NCI-H524 (cell line): ENCODE data around the gene TSPAN18.

Experiments
- DNase-seq, 2 experiments: peaks; one replicate each; lab custom pipeline; 2025; lab: John Stamatoyannopoulos, UW

Gene TSPAN18

DNA sequence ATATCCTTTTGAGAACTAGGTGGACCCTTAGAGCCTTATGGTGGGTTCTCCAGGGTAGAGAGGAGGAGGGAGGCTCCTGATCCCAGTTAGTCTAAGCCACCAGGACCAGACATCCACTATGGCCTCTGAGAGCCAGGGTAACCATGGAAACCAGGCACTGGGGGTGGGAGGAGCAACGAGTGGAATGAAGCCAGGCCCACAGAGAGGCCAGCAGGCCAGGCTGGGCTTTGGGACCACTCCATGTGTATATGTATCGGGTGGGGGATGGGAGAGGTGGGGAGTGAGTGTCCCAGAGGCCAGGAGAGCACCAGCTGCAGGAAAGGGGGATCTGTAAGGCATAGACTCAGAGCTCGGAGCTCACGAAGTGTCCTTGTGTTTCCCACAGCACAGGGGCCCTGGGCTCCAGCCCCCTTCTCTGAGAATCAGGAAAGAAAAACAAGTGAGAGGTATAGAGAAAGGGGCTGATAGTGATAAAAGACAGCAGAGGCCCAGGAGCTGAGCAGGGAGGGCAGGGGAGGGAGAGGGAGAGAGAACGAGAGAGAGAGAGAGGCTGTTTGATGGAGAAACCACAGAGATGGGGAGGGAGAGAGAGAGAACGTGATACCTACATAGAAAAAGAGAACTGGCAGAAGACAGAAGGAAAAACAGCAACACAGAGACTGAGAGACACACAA, 15.5 kb upstream of the TSPAN18 start:
- peak; percentile 78 to 92 for DNase-seq

DNA sequence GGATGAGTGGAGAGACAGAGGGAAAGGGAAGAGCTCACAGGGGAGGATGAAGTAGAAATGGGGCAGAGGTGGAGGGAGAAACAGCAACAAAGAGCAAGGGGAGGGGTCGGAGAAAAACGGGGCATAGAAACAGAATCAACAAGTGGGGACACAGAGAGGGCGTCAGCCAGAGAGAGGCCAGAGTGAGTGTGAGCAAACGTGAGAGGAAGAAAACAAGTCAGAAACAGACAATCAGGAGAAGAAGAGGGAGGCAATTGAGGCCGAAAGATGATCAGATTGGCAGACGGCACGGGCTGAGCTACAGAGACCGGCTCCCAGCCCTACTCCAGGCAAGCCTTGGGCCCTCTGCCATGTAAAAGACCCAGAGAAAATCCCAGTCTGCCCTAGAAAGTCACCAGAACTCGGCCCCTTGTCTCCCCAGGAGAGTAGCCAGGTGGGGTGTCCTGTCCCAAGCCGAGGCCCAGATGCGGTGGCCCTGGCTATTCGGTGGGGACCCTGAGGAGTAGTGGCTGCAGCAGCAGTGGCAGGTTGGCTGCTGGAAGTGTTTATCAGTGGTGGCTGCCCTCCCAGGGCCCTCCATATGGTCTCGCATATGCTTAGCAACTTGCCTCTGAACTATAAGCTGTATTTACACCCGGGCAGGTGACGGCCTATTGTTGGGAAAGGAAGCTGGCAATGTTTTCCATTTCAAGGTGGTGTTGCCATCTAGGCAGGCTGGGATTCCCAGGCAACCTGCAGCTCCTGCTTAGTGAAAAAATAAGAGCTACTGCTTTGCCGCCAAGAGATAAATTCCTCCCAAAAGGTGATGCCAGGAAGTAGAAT, 14.8 kb upstream of the TSPAN18 start:
- peak; percentile 92 to 95 for DNase-seq

DNA sequence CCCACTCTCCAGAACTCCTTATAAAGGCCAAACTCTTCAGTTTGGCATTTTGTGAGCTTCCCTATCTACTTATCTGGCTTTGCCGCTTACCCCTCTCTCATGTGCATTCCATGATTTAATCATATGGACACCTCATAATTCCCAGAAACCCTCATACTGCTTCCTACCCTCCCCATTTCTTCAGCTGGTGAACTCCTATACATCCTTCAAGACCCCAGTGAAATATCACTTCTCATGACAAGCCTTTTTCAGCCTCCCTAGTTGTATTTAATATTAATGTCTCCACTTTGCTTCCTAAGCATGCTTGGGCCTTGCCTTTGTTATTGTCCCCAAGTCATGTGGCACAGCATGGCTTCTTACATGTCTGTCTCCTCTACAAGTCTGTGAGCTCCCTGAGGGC, 13.7 kb upstream of the TSPAN18 start:
- no peak for DNase-seq

DNA sequence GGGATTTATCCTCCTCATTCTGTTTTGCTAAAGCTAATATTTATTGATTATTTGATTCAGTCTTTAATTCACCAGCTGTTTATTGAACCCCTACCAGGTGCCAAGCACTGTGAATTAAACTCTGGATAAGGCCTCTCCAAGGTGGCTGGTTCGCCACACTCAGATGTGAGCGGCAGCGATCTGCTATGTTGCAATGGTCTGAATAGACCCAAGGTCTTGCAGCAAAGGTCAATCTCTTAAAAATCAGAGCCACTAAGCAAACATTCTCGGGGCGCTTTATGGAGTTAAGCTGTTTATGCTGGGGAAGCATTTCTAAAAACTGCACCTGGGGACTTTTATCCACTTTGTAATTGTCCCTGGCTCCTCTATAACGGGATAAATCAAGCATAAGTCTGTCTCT, 10.5 kb upstream of the TSPAN18 start:
- DNase-seq: no peak

DNA sequence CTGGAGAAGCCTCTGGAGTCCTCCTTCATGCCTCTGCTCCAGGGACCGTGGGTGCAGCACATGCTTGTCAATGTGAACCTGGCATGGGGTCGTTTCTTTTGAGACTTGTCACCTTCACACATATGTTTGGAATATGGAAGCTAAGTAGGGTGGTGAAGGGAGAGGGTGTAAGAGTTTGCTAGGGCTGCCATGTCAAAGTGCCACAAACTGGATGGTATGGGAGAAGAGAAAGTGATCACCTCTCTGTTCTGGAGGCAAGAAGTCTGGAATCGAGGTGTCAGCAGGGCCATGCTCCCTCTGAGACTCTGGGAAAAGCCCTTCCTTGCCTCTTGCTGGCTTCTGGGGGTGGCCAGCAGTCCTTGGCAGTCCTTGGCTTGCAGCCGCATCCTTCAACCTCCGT, 8.7 kb upstream of the TSPAN18 start:
- DNase-seq: no peak

DNA sequence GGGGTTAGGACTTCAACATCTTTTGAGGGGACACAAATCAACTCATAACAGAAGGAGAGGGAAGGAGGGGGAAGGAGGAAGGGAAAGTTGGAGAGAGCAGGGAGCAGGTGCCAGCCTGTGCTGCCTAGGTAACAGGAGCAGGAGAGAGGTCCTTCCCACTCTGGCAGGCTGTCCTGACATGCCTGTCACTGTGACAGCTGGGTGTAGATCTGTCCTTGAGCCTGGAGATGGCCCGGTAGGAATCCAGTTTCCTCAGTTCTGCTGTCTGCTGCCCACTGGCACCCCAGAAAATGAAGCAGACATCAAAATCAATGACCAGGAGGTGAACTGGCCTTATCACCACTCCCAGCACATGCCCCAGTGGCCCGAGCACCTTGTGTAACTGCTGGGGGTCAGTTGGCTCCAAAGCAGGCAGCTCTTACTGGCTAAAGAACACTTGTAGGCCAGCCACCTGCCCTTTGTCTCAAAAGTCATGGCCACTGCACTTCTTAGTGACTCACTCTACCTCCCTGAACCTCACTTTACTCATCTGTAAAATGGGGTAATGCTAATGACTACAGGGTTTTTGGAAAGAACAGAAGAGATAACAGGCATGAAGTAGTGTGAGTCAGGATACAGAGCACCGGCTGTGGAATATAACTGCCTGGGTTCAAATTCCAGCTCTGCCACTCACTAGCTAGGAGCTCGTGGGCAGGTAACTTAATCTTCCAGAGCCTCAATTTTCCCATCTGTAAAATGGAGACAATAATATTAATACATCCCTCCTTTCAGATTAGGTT, 8.0 kb upstream of the TSPAN18 start:
- DNase-seq: peak; percentile 28 to 81

DNA sequence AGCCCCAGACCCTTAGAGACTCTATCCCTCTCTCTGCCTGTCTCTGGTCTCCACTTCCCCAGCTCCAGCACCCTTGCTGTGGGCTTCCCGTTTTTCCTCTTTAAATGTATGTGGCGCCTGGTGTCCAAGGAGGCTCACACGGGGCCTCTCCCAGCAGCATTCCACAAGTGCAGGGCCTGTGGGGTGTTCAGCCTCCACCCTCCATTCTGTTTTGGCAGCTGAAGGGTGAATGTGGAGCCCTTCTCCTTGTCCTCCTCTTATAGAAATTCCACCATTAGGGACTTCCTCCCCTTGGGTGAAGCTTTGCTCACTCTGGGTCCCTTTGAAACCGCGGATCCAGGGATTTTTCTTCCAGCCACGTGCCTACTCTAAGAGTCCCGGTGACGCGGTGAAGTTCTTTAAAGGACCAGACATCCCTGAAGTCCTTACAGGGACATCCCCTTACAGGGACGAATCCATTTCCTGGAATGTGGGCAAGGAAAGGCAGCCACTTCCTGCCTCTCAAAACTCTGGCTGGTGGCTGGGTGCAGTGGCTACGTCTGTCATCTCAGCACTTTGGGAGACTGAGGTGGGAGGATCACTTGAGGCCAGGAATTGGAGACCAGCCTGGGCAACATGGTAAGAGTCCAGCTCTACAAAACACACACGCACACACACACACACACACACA, 1.6 kb upstream of the TSPAN18 start:
- DNase-seq: no peak

DNA sequence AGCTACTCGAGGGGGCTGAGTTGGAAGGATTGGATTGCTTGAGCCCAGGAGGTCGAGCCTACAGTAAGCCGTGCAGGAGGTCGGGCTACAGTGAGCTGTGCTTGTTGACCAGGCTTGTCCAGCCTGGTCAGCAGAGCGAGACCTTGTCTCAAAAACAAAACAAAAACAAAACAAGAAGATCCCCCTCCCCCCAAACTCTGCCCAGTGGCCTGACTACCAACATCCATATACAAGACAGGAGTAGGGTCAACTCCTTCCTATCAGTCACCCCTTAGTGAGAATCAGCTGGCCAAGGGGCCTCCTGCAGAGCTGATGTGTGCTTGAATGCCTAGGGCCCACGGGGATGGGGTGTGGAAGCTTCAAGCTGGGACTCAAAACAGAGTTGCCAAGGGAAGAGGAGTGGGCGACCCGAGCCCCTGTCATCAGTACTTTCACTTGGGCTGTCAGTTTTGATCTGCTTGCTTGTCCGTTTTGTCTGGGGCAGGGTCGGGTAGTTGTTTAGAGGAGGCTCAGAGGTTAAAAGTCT, 942 bp upstream of the TSPAN18 start:
- DNase-seq: no peak

DNA sequence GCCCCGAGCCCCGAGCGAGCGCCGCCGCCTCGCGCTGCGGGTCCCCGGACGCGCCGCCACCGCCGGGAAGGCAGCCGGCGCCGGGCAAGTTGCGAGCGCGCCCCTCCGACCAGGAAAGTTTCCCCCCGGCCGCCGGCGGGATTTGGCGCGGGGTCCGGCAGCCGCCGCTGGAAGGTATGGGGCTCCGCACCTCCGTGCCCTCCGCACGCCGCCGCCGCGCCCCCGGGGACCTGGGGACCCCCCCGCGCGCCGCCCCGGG, 281 bp downstream of the TSPAN18 start:
- no peak for DNase-seq

DNA sequence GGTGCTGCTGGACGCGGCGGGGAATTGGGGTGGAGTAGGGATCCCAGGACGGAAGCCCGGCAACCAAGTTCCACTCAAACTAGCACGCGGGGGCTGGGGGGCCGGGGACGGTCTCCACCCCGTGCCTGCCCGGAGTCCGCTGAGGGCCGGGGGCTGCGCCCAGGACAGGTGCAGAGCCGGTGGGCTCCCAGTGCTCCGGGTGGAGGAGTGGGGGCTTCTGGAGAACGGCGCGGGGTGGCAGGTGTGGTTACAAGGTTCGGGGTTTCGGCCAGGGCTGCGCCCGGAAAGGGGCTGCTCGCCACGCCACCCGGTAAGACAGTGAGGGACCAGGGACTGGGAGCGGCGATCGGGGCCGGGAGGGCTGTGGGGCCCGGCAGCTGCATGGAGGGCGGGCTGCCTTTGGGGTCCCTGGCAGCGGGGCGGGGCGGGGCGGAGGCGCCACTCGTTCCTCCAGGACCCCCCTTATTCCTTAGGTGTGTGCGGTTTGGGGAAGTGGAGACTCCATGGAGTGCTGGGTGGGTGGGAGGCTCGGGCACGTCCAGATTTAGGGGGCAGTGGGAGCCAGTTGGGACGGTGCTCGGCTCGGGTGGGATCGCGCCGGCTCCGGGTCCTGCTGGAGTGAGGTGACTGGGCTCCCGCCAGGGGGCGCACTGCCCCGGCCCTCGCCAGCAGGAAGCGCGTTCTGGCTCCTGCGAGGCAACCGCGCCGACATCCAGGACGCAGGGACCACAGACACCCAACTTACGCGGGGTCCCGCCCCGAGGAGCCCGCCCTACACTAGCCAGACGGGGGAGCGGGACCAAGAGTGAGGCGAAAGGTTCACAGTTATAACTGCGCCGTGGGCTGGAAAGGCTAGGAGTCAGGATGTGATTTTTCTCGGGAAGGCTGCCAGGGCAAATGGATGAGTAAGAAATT, 868 bp downstream of the TSPAN18 start:
- DNase-seq: peak; percentile 61 to 87

DNA sequence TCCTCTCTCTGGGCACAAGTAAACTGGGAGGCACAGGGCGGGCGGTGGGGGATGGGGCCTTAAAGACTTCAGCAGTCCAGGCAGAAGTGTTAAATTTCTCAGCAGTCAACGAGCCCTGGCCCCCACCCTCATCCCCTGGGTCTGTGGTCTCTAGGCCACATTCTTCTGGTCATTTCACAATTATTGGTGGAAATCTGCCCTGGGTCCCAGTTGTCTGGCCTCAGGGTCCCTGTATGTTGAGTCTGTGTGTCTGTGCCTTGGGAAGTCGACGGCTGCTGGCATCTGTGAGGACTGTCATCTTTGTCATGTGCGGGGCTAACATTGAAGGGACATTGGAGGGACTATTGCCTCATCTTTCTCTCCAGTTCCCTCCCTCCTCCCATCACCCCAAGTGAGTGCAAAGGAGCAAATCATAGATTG, 1.7 kb downstream of the TSPAN18 start:
- DNase-seq: peak in 1 of 2 experiments; percentile 17

DNA sequence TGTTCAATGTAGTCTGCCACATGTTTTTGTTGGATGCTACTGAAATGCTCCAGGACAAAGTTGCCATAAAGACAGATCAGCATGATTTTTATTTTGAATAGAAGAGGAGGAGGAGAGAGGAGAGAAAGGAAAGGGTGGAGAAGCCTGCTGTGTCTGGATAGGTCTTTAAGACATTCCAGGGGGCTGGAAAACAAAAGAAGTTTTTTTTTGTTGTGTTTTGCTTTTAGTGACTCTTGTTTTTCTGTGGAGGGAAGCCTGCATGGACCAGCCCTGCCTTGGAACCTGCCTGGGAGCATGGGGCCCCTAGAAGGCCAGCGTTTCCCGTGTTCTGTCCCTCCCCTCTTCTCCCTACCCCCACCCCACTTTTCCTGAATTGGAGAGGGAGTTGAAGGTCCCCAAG, 2.3 kb downstream of the TSPAN18 start:
- no peak for DNase-seq

DNA sequence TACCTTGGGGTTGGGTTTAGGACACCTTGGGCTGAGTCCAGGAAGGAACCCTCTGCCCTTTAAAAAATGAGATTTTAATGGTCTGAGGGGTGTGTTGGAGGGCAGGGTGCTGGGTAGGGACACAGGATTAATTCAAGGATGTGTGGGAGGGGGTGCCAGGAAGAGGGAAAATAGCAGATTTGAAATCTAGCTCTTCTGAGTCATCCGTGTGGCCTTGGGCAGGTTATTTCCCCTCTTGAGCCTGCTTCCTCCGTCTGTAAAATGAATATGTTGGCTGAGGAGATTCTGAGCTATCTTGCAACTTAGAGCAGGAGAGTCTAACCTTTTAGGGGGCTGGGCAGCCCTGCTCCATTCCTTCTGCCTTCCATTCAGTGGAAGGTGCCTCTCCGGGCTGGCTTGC, 3.0 kb downstream of the TSPAN18 start:
- DNase-seq: no peak

DNA sequence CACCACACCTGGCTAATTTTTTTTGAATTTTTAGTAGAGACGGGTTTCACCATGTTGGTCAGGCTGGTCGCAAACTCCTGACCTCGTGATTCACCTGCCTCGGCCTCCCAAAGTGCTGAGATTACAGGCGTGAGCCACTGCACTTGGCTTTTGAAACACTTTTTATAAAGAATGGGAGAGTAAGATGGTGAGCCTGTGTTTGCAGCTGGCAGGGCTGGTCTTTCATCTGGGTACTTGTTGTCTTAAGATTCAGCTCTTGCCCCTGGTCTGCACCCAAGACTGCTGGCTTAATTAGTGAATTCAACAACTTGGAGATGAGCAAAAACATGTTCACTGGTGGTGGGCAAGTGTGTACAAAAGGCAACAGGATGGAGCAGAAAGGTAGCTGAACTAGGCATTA, 4.0 kb downstream of the TSPAN18 start:
- DNase-seq: no peak

DNA sequence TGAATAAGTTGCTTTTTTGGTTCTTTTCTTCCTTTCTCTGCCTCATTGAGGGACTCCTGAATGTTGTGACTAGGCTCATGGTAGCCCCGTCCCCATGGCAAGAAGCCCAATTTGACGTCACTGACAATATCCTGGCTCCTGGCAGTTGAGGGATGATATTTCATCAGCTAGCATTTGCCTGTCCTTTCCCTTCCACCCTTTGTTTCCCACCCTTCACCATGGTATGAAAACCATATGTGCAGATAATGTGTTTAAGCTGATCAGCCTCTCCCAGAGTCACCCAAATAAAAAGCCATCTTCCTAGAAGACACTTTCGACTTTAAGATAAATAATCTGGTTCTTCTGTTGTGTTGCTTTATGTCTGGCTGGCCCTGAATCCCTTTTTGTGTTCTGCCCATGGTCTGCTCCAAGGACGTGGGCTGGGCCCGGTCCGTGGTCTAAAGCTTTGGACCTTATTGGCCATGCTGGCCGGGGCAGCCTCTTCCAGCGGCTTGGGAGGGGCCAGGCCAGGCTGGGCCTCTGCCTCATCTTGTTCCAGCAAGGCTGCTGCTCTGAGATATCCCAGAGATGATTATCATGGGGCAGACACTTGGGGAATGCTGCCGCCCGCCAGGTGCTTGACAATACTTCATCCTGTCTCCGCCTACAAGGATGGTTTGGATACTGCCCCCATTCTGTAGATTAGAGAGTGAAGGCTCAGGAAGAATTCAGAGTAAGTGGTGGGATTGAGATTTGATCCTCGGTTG, 5.1 kb downstream of the TSPAN18 start:
- DNase-seq: peak; percentile 25 to 63

DNA sequence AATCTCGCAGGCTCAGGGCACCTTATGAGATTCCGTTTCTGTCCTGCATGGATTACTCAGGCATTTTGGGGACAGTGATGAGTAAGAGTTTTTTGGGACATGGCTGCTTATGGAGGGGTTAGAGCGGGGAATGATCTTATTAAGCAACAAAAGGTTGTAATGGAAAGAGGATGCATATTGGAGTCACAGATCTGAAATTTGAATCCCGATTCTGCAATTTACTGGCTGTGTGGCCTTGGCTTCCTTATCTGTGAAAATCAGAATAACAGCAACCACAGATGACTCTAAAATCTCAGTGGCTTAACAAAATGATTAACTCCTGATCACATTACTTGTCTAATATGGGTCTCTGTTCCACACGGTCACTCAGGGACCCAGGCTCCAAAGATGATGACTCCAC, 5.8 kb downstream of the TSPAN18 start:
- no peak for DNase-seq

DNA sequence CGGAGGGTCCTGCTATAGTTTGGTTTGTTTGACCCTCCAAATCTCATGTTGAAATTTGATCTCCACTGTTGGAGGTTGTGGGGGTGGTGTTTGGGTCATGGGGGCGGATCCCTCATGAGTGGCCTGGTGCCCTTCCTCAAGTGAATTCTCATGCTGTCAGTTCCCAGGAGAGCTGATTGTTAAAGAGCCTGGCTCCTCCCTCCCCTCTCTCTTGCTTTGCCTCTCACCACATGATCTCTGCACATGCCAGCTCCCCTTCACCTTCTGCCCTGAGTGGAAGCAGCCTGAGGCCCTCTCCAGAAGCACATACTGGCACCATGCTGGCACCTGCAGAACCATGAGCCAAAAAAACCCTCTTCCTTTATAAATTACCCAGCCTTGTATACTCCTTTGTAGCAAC, 7.1 kb downstream of the TSPAN18 start:
- peak; percentile 53 to 54 for DNase-seq

DNA sequence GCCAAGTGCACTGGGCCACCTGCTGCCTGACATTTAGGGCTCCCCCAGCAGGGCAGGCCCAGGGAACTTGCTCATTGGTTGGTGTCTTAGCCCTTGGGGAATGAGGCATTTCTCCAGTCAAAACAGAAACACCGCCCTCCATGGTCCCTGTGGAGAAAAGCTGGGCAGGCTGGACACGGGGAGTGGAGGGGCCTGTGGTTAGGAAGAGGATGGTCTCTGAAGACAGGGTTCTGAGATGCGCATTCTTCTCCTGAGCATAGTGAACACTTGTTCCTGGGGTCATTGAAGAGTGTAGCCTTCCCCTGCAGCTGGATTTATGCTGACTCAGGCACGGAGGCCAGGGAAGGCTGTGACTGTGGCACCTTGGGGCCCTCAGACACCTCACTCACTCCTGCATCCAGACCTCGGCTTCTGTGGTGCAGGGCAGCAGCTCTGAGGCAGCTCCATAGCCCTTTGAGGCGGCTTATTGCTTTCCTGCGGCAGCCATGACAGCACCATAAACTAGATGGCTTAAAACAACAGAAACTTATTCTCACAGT, 8.2 kb downstream of the TSPAN18 start:
- DNase-seq: peak; percentile 24 to 75

DNA sequence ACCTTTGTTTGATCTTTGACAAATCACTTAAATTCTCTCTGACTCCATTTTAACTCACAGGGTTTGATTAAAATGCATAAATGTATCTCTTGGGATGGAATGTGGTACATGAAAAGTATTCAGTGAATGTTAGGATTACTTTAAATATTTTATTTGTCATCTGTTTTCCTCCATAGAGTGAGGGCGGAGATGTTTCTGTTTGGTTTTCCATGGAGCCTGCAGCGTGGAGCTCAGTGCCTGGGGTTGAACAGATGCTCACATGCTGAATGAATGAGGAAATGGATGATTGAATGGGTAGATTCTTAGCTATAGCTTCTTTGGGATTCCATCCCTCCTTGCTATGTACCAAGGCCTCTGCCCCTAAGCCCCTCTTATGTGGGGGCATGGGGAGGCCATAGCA, 10.0 kb downstream of the TSPAN18 start:
- no peak for DNase-seq
